ENCODE measurements around the gene PAQR7. TPM values are rescaled to one million over a fixed set of nuclear protein-coding genes. Genes with fewer than 3 reads are reported as not detected.
A peak's percentile ranks its signal among the peaks of the same experiment; 100 is the strongest.

The PAQR7 gene
- total RNA-seq, 1 donor from 2014 or later = 7.3 TPM

GRCh38 chr1:25875856-25876692 lies 566 bp upstream of the PAQR7 start:
- Histone ChIP-seq H3K4me3 (ENCODE audit: low read length in 3 of 3) (peak overlapping the region; percentile 38 to 75 (median 72)), H3K36me3 (ENCODE audit: control insufficient read depth in 3 of 3, insufficient read depth in 3 of 3, low read length in 3 of 3) (no peaks in the 10 kb centered on the region), H3K9ac (ENCODE audit: low read depth in 1 of 3, low read length in 3 of 3) (peak overlapping the region; percentile 59 to 80 (median 65)), H3K9me3 (ENCODE audit: control insufficient read depth in 3 of 3, low read length in 3 of 3) (no peaks in the 10 kb centered on the region), H3K27ac (ENCODE audit: low read depth, low read length) (peak overlapping the region; percentile 30), H3K27me3 (ENCODE audit: control insufficient read depth in 3 of 3, insufficient read depth in 3 of 3, low read length in 3 of 3) (no peaks in the 10 kb centered on the region), H3K4me1 (ENCODE audit: control insufficient read depth in 3 of 3, insufficient read depth in 3 of 3, low read length in 3 of 3) (peaks cover 13 to 24% (median 22%) of the 10 kb centered on the region in 3 donors)

GRCh38 chr1:25874635-25875153 lies 814 bp downstream of the PAQR7 start:
- H3K27me3 ChIP-seq (ENCODE audit: control insufficient read depth in 3 of 3, insufficient read depth in 3 of 3, low read length in 3 of 3) = no peaks in the 10 kb centered on the region

GRCh38 chr1:25874209-25874608 lies 1.3 kb downstream of the PAQR7 start:
- peak overlapping the region; percentile 30 to 80 (median 59) for H3K9ac ChIP-seq (ENCODE audit: low read depth in 1 of 3, low read length in 3 of 3)
- no peak overlapping the region for H3K27ac ChIP-seq (ENCODE audit: low read depth, low read length)
- peaks cover 13 to 24% (median 22%) of the 10 kb centered on the region in 3 donors for H3K4me1 ChIP-seq (ENCODE audit: control insufficient read depth in 3 of 3, insufficient read depth in 3 of 3, low read length in 3 of 3)
- no peaks in the 10 kb centered on the region for H3K36me3 ChIP-seq (ENCODE audit: control insufficient read depth in 3 of 3, insufficient read depth in 3 of 3, low read length in 3 of 3)
- no peak overlapping the region for H3K4me3 ChIP-seq (ENCODE audit: low read length in 3 of 3)
- no peaks in the 10 kb centered on the region for H3K27me3 ChIP-seq (ENCODE audit: control insufficient read depth in 3 of 3, insufficient read depth in 3 of 3, low read length in 3 of 3)
- no peaks in the 10 kb centered on the region for H3K9me3 ChIP-seq (ENCODE audit: control insufficient read depth in 3 of 3, low read length in 3 of 3)

More at GRCh38 chr1:25874635-25875153, 814 bp downstream of the PAQR7 start:
- peak overlapping the region; percentile 67 to 75 (median 72) for H3K4me3 ChIP-seq (ENCODE audit: low read length in 3 of 3)
- H3K9me3 ChIP-seq (ENCODE audit: control insufficient read depth in 3 of 3, low read length in 3 of 3) = no peaks in the 10 kb centered on the region
- H3K4me1 ChIP-seq (ENCODE audit: control insufficient read depth in 3 of 3, insufficient read depth in 3 of 3, low read length in 3 of 3) = peaks cover 13 to 24% (median 22%) of the 10 kb centered on the region in 3 donors
- peak overlapping the region; percentile 51 to 80 (median 59) for H3K9ac ChIP-seq (ENCODE audit: low read depth in 1 of 3, low read length in 3 of 3)
- H3K27ac ChIP-seq (ENCODE audit: low read depth, low read length) = no peak overlapping the region
- H3K36me3 ChIP-seq (ENCODE audit: control insufficient read depth in 3 of 3, insufficient read depth in 3 of 3, low read length in 3 of 3) = no peaks in the 10 kb centered on the region

GRCh38 chr1:25873120-25873519 lies 2.4 kb downstream of the PAQR7 start:
- Histone ChIP-seq H3K27ac (ENCODE audit: low read depth, low read length) (no peak overlapping the region), H3K9me3 (ENCODE audit: control insufficient read depth in 3 of 3, low read length in 3 of 3) (no peaks in the 10 kb centered on the region), H3K27me3 (ENCODE audit: control insufficient read depth in 3 of 3, insufficient read depth in 3 of 3, low read length in 3 of 3) (no peaks in the 10 kb centered on the region), H3K4me3 (ENCODE audit: low read length in 3 of 3) (no peak overlapping the region), H3K4me1 (ENCODE audit: control insufficient read depth in 3 of 3, insufficient read depth in 3 of 3, low read length in 3 of 3) (peaks cover 13 to 24% (median 22%) of the 10 kb centered on the region in 3 donors), H3K9ac (ENCODE audit: low read depth in 1 of 3, low read length in 3 of 3) (no peak overlapping the region), H3K36me3 (ENCODE audit: control insufficient read depth in 3 of 3, insufficient read depth in 3 of 3, low read length in 3 of 3) (no peaks in the 10 kb centered on the region)

GRCh38 chr1:25872713-25873112 lies 2.8 kb downstream of the PAQR7 start:
- Histone ChIP-seq H3K9me3 (ENCODE audit: control insufficient read depth in 3 of 3, low read length in 3 of 3) (no peaks in the 10 kb centered on the region), H3K4me3 (ENCODE audit: low read length in 3 of 3) (no peak overlapping the region), H3K27me3 (ENCODE audit: control insufficient read depth in 3 of 3, insufficient read depth in 3 of 3, low read length in 3 of 3) (no peaks in the 10 kb centered on the region), H3K9ac (ENCODE audit: low read depth in 1 of 3, low read length in 3 of 3) (no peak overlapping the region), H3K4me1 (ENCODE audit: control insufficient read depth in 3 of 3, insufficient read depth in 3 of 3, low read length in 3 of 3) (peaks cover 13 to 24% (median 22%) of the 10 kb centered on the region in 3 donors), H3K36me3 (ENCODE audit: control insufficient read depth in 3 of 3, insufficient read depth in 3 of 3, low read length in 3 of 3) (no peaks in the 10 kb centered on the region), H3K27ac (ENCODE audit: low read depth, low read length) (no peak overlapping the region)

GRCh38 chr1:25871704-25872494 lies 3.6 kb downstream of the PAQR7 start:
- H3K27me3 ChIP-seq (ENCODE audit: control insufficient read depth in 3 of 3, insufficient read depth in 3 of 3, low read length in 3 of 3) = no peaks in the 10 kb centered on the region
- no peak overlapping the region for H3K27ac ChIP-seq (ENCODE audit: low read depth, low read length)
- H3K36me3 ChIP-seq (ENCODE audit: control insufficient read depth in 3 of 3, insufficient read depth in 3 of 3, low read length in 3 of 3) = no peaks in the 10 kb centered on the region
- H3K4me3 ChIP-seq (ENCODE audit: low read length in 3 of 3) = no peak overlapping the region
- peaks cover 13 to 24% (median 22%) of the 10 kb centered on the region in 3 donors for H3K4me1 ChIP-seq (ENCODE audit: control insufficient read depth in 3 of 3, insufficient read depth in 3 of 3, low read length in 3 of 3)
- no peaks in the 10 kb centered on the region for H3K9me3 ChIP-seq (ENCODE audit: control insufficient read depth in 3 of 3, low read length in 3 of 3)
- H3K9ac ChIP-seq (ENCODE audit: low read depth in 1 of 3, low read length in 3 of 3) = peak overlapping the region in 1 of 3 donors; percentile 25

- Histone ChIP-seq H3K9me3 (ENCODE audit: control insufficient read depth in 3 of 3, low read length in 3 of 3) (no peaks in the 10 kb centered on the region), H3K4me3 (ENCODE audit: low read length in 3 of 3) (no peak overlapping the region), H3K27ac (ENCODE audit: low read depth, low read length) (no peak overlapping the region), H3K27me3 (ENCODE audit: control insufficient read depth in 3 of 3, insufficient read depth in 3 of 3, low read length in 3 of 3) (no peaks in the 10 kb centered on the region), H3K36me3 (ENCODE audit: control insufficient read depth in 3 of 3, insufficient read depth in 3 of 3, low read length in 3 of 3) (no peaks in the 10 kb centered on the region), H3K4me1 (ENCODE audit: control insufficient read depth in 3 of 3, insufficient read depth in 3 of 3, low read length in 3 of 3) (peaks cover 12 to 23% (median 21%) of the 10 kb centered on the region in 3 donors), H3K9ac (ENCODE audit: low read depth in 1 of 3, low read length in 3 of 3) (no peak overlapping the region)
Observed at GRCh38 chr1:25871086-25871703, 4.3 kb downstream of the PAQR7 start.

- no peaks in the 10 kb centered on the region for H3K9me3 ChIP-seq (ENCODE audit: control insufficient read depth in 3 of 3, low read length in 3 of 3)
- no peaks in the 10 kb centered on the region for H3K36me3 ChIP-seq (ENCODE audit: control insufficient read depth in 3 of 3, insufficient read depth in 3 of 3, low read length in 3 of 3)
- H3K27me3 ChIP-seq (ENCODE audit: control insufficient read depth in 3 of 3, insufficient read depth in 3 of 3, low read length in 3 of 3) = no peaks in the 10 kb centered on the region
- no peak overlapping the region for H3K27ac ChIP-seq (ENCODE audit: low read depth, low read length)
- H3K9ac ChIP-seq (ENCODE audit: low read depth in 1 of 3, low read length in 3 of 3) = no peak overlapping the region
- peaks cover 10 to 21% (median 19%) of the 10 kb centered on the region in 3 donors for H3K4me1 ChIP-seq (ENCODE audit: control insufficient read depth in 3 of 3, insufficient read depth in 3 of 3, low read length in 3 of 3)
- H3K4me3 ChIP-seq (ENCODE audit: low read length in 3 of 3) = no peak overlapping the region
Observed at GRCh38 chr1:25870614-25871013, 4.9 kb downstream of the PAQR7 start.

GRCh38 chr1:25869909-25870606 lies 5.5 kb downstream of the PAQR7 start:
- Histone ChIP-seq H3K9me3 (ENCODE audit: control insufficient read depth in 3 of 3, low read length in 3 of 3) (no peaks in the 10 kb centered on the region), H3K36me3 (ENCODE audit: control insufficient read depth in 3 of 3, insufficient read depth in 3 of 3, low read length in 3 of 3) (no peaks in the 10 kb centered on the region), H3K9ac (ENCODE audit: low read depth in 1 of 3, low read length in 3 of 3) (no peak overlapping the region), H3K4me1 (ENCODE audit: control insufficient read depth in 3 of 3, insufficient read depth in 3 of 3, low read length in 3 of 3) (peaks cover 10 to 20% (median 19%) of the 10 kb centered on the region in 3 donors), H3K27ac (ENCODE audit: low read depth, low read length) (no peak overlapping the region), H3K4me3 (ENCODE audit: low read length in 3 of 3) (no peak overlapping the region), H3K27me3 (ENCODE audit: control insufficient read depth in 3 of 3, insufficient read depth in 3 of 3, low read length in 3 of 3) (no peaks in the 10 kb centered on the region)
